GM12878 (cell line): Measurements from ENCODE around the gene XPO6. TPM values are rescaled to one million over a fixed set of nuclear protein-coding genes. Genes with fewer than 3 reads are reported as not detected.

Experiments
- ATAC-seq: fragments of 200-7000 bp; cut with Tn5 transposase; 3 replicates; pipeline ENCODE4 v1.9.1; 2020; ENCODE audit warnings: mild to moderate bottlenecking, moderate library complexity
- BruUV-seq: library from RNA; stranded (reverse); fragments of 400-500 nt; replicated peaks from 2 replicates; lab custom pipeline; 2021; lab: Mats Ljungman, UMichigan
- CTCF ChIA-PET: fragments of 300-600 bp; sonication (Branson Sonifier 250); formaldehyde crosslinking; extraction: SDS; loops from one replicate; lab custom pipeline; 2021; ENCODE audit warnings: inconsistent platforms; lab: Yijun Ruan, JAX
- POLR2A ChIA-PET: fragments of 350-600 bp; formaldehyde crosslinking; extraction: SDS; loops from one replicate; lab custom pipeline; 2021; ENCODE audit warnings: inconsistent platforms; lab: Charles Lee
- RAD21 ChIA-PET: fragments of 300-600 bp; sonication (Branson Sonifier 250); formaldehyde crosslinking; loops from one replicate; lab custom pipeline; 2023; ENCODE audit warnings: antibody characterized with exemption; ENCODE audit not compliant: unreplicated experiment; lab: Charles Lee
- SMC1A ChIA-PET: fragments of 300-600 bp; sonication (Branson Sonifier 250); formaldehyde crosslinking; loops from one replicate; lab custom pipeline; 2023; ENCODE audit not compliant: unreplicated experiment, uncharacterized antibody; lab: Charles Lee
- DNase-seq: peaks from one replicate; pipeline ENCODE4 v3.0.0-alpha.2; 2011; ENCODE audit warnings: low read depth, low spot score
- FAIRE-seq: peaks from 3 replicates; lab custom pipeline; 2011; peaks lifted over from hg19 to GRCh38; lab: Jason Lieb, UNC
- H2AFZ ChIP-seq: 2 replicates; pipeline ENCODE4 v1.6.0; 2011; ENCODE audit warnings: low read depth, low read length, control low read depth; ENCODE audit not compliant: control insufficient read depth
- H3K27ac ChIP-seq: 2 replicates; pipeline ENCODE4 v1.5.1; 2011; ENCODE audit warnings: control low read depth; ENCODE audit not compliant: control insufficient read depth, insufficient read depth
- H3K27me3 ChIP-seq, 2 experiments: replicated peaks in 1 of 2; 2 replicates each; pipeline versions ENCODE4 v1.6.0 to v1.6.1; 2011; ENCODE audit warnings: low read length in 1 of 2; ENCODE audit not compliant: control insufficient read depth in 2 of 2, insufficient read depth in 2 of 2
- H3K36me3 ChIP-seq, 2 experiments: 2 replicates each; pipeline ENCODE4 v1.5.1; 2011; ENCODE audit warnings: low read length in 1 of 2; ENCODE audit not compliant: control insufficient read depth in 2 of 2, insufficient read depth in 2 of 2
- H3K4me1 ChIP-seq: 2 replicates; pipeline ENCODE4 v1.6.1; 2011; ENCODE audit warnings: mild to moderate bottlenecking, low read length, moderate library complexity, mixed read lengths; ENCODE audit not compliant: control insufficient read depth, insufficient read depth
- H3K4me2 ChIP-seq: 2 replicates; pipeline ENCODE4 v1.6.0; 2011; ENCODE audit warnings: control low read depth; ENCODE audit not compliant: control insufficient read depth, insufficient read depth
- H3K4me3 ChIP-seq: fragments of 200-600 bp; sonication (generic); 2 replicates; pipeline ENCODE4 v1.5.1; 2016
- H3K79me2 ChIP-seq: 2 replicates; pipeline ENCODE4 v1.6.0; 2011; ENCODE audit warnings: low read length; ENCODE audit not compliant: control insufficient read depth, insufficient read depth
- H3K9ac ChIP-seq: 2 replicates; pipeline ENCODE4 v1.8.0; 2011; ENCODE audit warnings: low read length, control low read depth, mixed read lengths; ENCODE audit not compliant: control insufficient read depth, insufficient read depth
- H3K9me3 ChIP-seq: replicated peaks from 3 replicates; pipeline ENCODE4 v1.5.1; 2011; ENCODE audit warnings: mild to moderate bottlenecking, low read length; ENCODE audit not compliant: control insufficient read depth, insufficient read depth
- H4K20me1 ChIP-seq: 2 replicates; pipeline ENCODE4 v1.6.0; 2011; ENCODE audit not compliant: control insufficient read depth, insufficient read depth
- HDGF ChIP-seq: fragments of 450-650 bp; IDR thresholded peaks from 2 replicates; pipeline ENCODE4 v1.6.1; 2016; ENCODE audit warnings: antibody characterized with exemption
- WGBS: methylation state at CpG from one replicate; pipeline ENCODE4 v1.1.6; 2016; ENCODE audit warnings: low lambda C conversion rate; ENCODE audit not compliant: insufficient replicate concordance, insufficient coverage; ENCODE audit errors: missing lambda C conversion rate; 5-methylcytosine and 5-hydroxymethylcytosine counted together
- in situ Hi-C: fragments of 300-500 bp; cut with MboI; formaldehyde crosslinking; loops from 9 replicates; pipeline ENCODE4 v1.14.3; 2018; ENCODE audit warnings: mixed read lengths
- intact Hi-C: fragments of 100-400 bp; cut with micrococcal nuclease; formaldehyde crosslinking; loops from one replicate; pipeline ENCODE4 v1.14.2; 2022; ENCODE audit not compliant: unreplicated experiment
- polyA plus RNA-seq, 11 experiments: library from polyadenylated mRNA; depleted of rRNA in 4 of 11; unstranded in 6 of 11; stranded (reverse) in 5 of 11; fragments of >200 nt; fragmentation: Nextera tagmentation in 4 of 11; fragmentation: Illumina TruSeq in 1 of 11; extraction: Ambion mirVana in 4 of 11; extraction: Trizol in 1 of 11; gene quantifications; 1 replicate in 1 of 11; 2 replicates in 10 of 11; pipeline versions ENCODE4 v1.2.1 to v1.2.3, GENCODE V29; 2011 to 2016; ENCODE audit warnings: inconsistent platforms in 2 of 11, missing spikeins in 2 of 11, low read depth in 1 of 11
- small RNA-seq: library from RNA; depleted of rRNA; stranded (forward); fragments of <200 nt; gene quantifications from one replicate; pipeline ENCODE3, GENCODE V24; 2014
- total RNA-seq, 4 experiments: library from RNA; depleted of rRNA in 3 of 4; stranded (reverse); fragments of >200 nt in 3 of 4; fragmentation: Illumina TruSeq in 1 of 4; extraction: Trizol in 1 of 4; gene quantifications; 2 replicates each; pipeline versions ENCODE4 v1.2.1 to v1.2.3, GENCODE V29; 2013 to 2021
- TF ChIP-seq, protein P1 (sequence below): IDR thresholded peaks from 2 replicates; pipeline ENCODE4 v1.6.1; 2012; ENCODE audit warnings: low read length, inconsistent platforms
- TF ChIP-seq, protein P2 (sequence below): fragments of 150-350 bp; IDR thresholded peaks from 2 replicates; pipeline ENCODE4 v1.6.1; 2014; ENCODE audit warnings: mild to moderate bottlenecking, low read depth, low read length
- TF ChIP-seq, protein P3 (sequence below): fragments of 450-650 bp; IDR thresholded peaks from 2 replicates; pipeline ENCODE4 v1.6.1; 2018; ENCODE audit warnings: mild to moderate bottlenecking, low read depth, moderate library complexity; ENCODE audit not compliant: partially characterized antibody

XPO6 gene
- total and polyA plus RNA-seq, 10 of the 15 experiments (the other 5 are each of a cell fraction or from before 2014, with no cell fraction given), result 9.9 to 246 (median 110) TPM

GRCh38 chr16:28051486-28051885, 160.3 kb downstream of the XPO6 start:
- no peaks in the 10 kb centered on the region for H3K9me3 ChIP-seq
- no peak overlapping the region for H3K4me2 ChIP-seq
- ChIA-PET SMC1A (no interaction called here), RAD21 (no interaction called here), CTCF (no interaction called here), POLR2A (no interaction called here)
- no peak for FAIRE-seq
- intact Hi-C loops, result no loop called here
- H3K79me2 ChIP-seq, result no peaks in the 10 kb centered on the region
- TF ChIP-seq, protein P1, sequence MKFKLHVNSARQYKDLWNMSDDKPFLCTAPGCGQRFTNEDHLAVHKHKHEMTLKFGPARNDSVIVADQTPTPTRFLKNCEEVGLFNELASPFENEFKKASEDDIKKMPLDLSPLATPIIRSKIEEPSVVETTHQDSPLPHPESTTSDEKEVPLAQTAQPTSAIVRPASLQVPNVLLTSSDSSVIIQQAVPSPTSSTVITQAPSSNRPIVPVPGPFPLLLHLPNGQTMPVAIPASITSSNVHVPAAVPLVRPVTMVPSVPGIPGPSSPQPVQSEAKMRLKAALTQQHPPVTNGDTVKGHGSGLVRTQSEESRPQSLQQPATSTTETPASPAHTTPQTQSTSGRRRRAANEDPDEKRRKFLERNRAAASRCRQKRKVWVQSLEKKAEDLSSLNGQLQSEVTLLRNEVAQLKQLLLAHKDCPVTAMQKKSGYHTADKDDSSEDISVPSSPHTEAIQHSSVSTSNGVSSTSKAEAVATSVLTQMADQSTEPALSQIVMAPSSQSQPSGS, result no peak
- TF ChIP-seq, protein P2, sequence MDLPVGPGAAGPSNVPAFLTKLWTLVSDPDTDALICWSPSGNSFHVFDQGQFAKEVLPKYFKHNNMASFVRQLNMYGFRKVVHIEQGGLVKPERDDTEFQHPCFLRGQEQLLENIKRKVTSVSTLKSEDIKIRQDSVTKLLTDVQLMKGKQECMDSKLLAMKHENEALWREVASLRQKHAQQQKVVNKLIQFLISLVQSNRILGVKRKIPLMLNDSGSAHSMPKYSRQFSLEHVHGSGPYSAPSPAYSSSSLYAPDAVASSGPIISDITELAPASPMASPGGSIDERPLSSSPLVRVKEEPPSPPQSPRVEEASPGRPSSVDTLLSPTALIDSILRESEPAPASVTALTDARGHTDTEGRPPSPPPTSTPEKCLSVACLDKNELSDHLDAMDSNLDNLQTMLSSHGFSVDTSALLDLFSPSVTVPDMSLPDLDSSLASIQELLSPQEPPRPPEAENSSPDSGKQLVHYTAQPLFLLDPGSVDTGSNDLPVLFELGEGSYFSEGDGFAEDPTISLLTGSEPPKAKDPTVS, result no peak
- TF ChIP-seq, protein P3, sequence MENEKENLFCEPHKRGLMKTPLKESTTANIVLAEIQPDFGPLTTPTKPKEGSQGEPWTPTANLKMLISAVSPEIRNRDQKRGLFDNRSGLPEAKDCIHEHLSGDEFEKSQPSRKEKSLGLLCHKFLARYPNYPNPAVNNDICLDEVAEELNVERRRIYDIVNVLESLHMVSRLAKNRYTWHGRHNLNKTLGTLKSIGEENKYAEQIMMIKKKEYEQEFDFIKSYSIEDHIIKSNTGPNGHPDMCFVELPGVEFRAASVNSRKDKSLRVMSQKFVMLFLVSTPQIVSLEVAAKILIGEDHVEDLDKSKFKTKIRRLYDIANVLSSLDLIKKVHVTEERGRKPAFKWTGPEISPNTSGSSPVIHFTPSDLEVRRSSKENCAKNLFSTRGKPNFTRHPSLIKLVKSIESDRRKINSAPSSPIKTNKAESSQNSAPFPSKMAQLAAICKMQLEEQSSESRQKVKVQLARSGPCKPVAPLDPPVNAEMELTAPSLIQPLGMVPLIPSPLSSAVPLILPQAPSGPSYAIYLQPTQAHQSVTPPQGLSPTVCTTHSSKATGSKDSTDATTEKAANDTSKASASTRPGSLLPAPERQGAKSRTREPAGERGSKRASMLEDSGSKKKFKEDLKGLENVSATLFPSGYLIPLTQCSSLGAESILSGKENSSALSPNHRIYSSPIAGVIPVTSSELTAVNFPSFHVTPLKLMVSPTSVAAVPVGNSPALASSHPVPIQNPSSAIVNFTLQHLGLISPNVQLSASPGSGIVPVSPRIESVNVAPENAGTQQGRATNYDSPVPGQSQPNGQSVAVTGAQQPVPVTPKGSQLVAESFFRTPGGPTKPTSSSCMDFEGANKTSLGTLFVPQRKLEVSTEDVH, result no peak
- TF ChIP-seq HDGF, result no peak
- no peaks in the 10 kb centered on the region for H3K36me3 ChIP-seq
- H3K4me1 ChIP-seq, result no peaks in the 10 kb centered on the region
- H3K27ac ChIP-seq, result no peak overlapping the region
- in situ Hi-C loops, result loop anchor here (25.0 kb wide), 1 partner anchor 414 kb away; no protein-coding TSS in a partner anchor
- H3K9ac ChIP-seq, result no peak overlapping the region
- no peak for DNase-seq
- no peak overlapping the region for H2AFZ ChIP-seq
- H3K27me3 ChIP-seq, result no peaks in the 10 kb centered on the region; a peak in 2 of 4 replicates
- no peaks in the 10 kb centered on the region for H4K20me1 ChIP-seq
- no TSS peak for BruUV-seq
- ATAC-seq, result no peak
- no peak overlapping the region for H3K4me3 ChIP-seq
- WGBS, result 26% methylated on average over 5 of the region's 7 CpGs

Small RNA genes within 50 kb of the gene (small RNA-seq; reads per million reads assigned to genes)
- not detected for gene RF00402
- not detected for gene RNY1P10

Other genes starting within 250 kb of the XPO6 start
- not detected in 2 replicates for gene GSG1L, start 148.3 kb downstream of the XPO6 start, total RNA-seq (2014; rRNA removed)
- gene GSG1L, start 148.3 kb downstream of the XPO6 start, total RNA-seq (2014; rRNA removed; fragmentation: Illumina TruSeq; extraction: Trizol), result not detected in 2 replicates
- not detected in 2 replicates for gene GSG1L, start 148.3 kb downstream of the XPO6 start, total RNA-seq (2021)
- gene GSG1L, start 148.3 kb downstream of the XPO6 start, polyA plus RNA-seq (2011; rRNA removed), result not detected in 2 replicates
- not detected in 2 replicates for gene GSG1L, start 148.3 kb downstream of the XPO6 start, polyA plus RNA-seq (2014; fragmentation: Illumina TruSeq; extraction: Trizol)
- gene GSG1L, start 148.3 kb downstream of the XPO6 start, polyA plus RNA-seq (2014; fragmentation: Nextera tagmentation; extraction: Ambion mirVana), result not detected
- not detected in 2 replicates for gene GSG1L, start 148.3 kb downstream of the XPO6 start, polyA plus RNA-seq (2014; rRNA removed)
- gene GSG1L, start 148.3 kb downstream of the XPO6 start, polyA plus RNA-seq (2016; fragmentation: Nextera tagmentation; extraction: Ambion mirVana), result not detected
- under 0.01 and 0.06 TPM in 2 replicates for gene SBK1, start 80.6 kb upstream of the XPO6 start, total RNA-seq (2014; rRNA removed)
- gene SBK1, start 80.6 kb upstream of the XPO6 start, total RNA-seq (2014; rRNA removed; fragmentation: Illumina TruSeq; extraction: Trizol), result 0.04 and 0.05 TPM in 2 replicates
- gene SBK1, start 80.6 kb upstream of the XPO6 start, total RNA-seq (2021), result 0.26 and 0.29 TPM in 2 replicates
- gene SBK1, start 80.6 kb upstream of the XPO6 start, polyA plus RNA-seq (2011; rRNA removed), result not detected in 2 replicates
- 0.05 and 0.06 TPM in 2 replicates for gene SBK1, start 80.6 kb upstream of the XPO6 start, polyA plus RNA-seq (2014; fragmentation: Illumina TruSeq; extraction: Trizol)
- not detected for gene SBK1, start 80.6 kb upstream of the XPO6 start, polyA plus RNA-seq (2014; fragmentation: Nextera tagmentation; extraction: Ambion mirVana)
- gene SBK1, start 80.6 kb upstream of the XPO6 start, polyA plus RNA-seq (2014; rRNA removed), result 0.08 and 0.23 TPM in 2 replicates
- under 1 TPM in 1 of 2 experiments, not detected in 1; 0.04 TPM for gene SBK1, start 80.6 kb upstream of the XPO6 start, polyA plus RNA-seq (2016; fragmentation: Nextera tagmentation; extraction: Ambion mirVana)
- gene NPIPB6, start 151.5 kb upstream of the XPO6 start, total RNA-seq (2014; rRNA removed), result 0.68 and 1.3 TPM in 2 replicates
- gene NPIPB6, start 151.5 kb upstream of the XPO6 start, total RNA-seq (2014; rRNA removed; fragmentation: Illumina TruSeq; extraction: Trizol), result 0.31 TPM in 1 of 2 replicates, not detected in the other
- 0.44 and 1.2 TPM in 2 replicates for gene NPIPB6, start 151.5 kb upstream of the XPO6 start, total RNA-seq (2021)
- 0.45 and 0.76 TPM in 2 replicates for gene NPIPB6, start 151.5 kb upstream of the XPO6 start, polyA plus RNA-seq (2011; rRNA removed)
- 1.9 TPM in 1 of 2 replicates, not detected in the other for gene NPIPB6, start 151.5 kb upstream of the XPO6 start, polyA plus RNA-seq (2014; fragmentation: Illumina TruSeq; extraction: Trizol)
- not detected for gene NPIPB6, start 151.5 kb upstream of the XPO6 start, polyA plus RNA-seq (2014; fragmentation: Nextera tagmentation; extraction: Ambion mirVana)
- 0.55 TPM in 1 of 2 replicates, not detected in the other for gene NPIPB6, start 151.5 kb upstream of the XPO6 start, polyA plus RNA-seq (2014; rRNA removed)
- gene NPIPB6, start 151.5 kb upstream of the XPO6 start, polyA plus RNA-seq (2016; fragmentation: Nextera tagmentation; extraction: Ambion mirVana), result under 1 TPM in 1 of 2 experiments, not detected in 1; 0.24 TPM
- 70.2 and 93.6 TPM in 2 replicates for gene EIF3CL, start 191.9 kb upstream of the XPO6 start, total RNA-seq (2014; rRNA removed)
- 50.1 and 52.6 TPM in 2 replicates for gene EIF3CL, start 191.9 kb upstream of the XPO6 start, total RNA-seq (2014; rRNA removed; fragmentation: Illumina TruSeq; extraction: Trizol)
- 60.0 and 63.7 TPM in 2 replicates for gene EIF3CL, start 191.9 kb upstream of the XPO6 start, total RNA-seq (2021)
- gene EIF3CL, start 191.9 kb upstream of the XPO6 start, polyA plus RNA-seq (2011; rRNA removed), result 31.1 and 67.2 TPM in 2 replicates
- 17.3 and 66.1 TPM in 2 replicates for gene EIF3CL, start 191.9 kb upstream of the XPO6 start, polyA plus RNA-seq (2014; fragmentation: Illumina TruSeq; extraction: Trizol)
- 1 to 10 TPM; 2.7 to 8.3 TPM for gene EIF3CL, start 191.9 kb upstream of the XPO6 start, polyA plus RNA-seq (2014; fragmentation: Nextera tagmentation; extraction: Ambion mirVana)
- gene EIF3CL, start 191.9 kb upstream of the XPO6 start, polyA plus RNA-seq (2014; rRNA removed), result 70.3 and 81.2 TPM in 2 replicates
- gene EIF3CL, start 191.9 kb upstream of the XPO6 start, polyA plus RNA-seq (2016; fragmentation: Nextera tagmentation; extraction: Ambion mirVana), result 1 to 10 TPM in 1 of 2 experiments, not detected in 1; 1.7 TPM